T-helper 1 cell treated with Interleukin-12 subunit alpha and Interleukin-12 subunit beta and Interleukin-4 antibody, amounts not matched to agents 30 μg/mL and 1 μg/mL, for 36 hours (primary cell): Measurements from ENCODE around the gene UBQLN3.

Experiments
- H3K27ac Mint-ChIP-seq: one replicate; pipeline ENCODE4 v1.8.0; 2021; ENCODE audit warnings: mild to moderate bottlenecking, mixed read lengths
- H3K27me3 Mint-ChIP-seq: one replicate; pipeline ENCODE4 v1.8.0; 2021; ENCODE audit warnings: low read depth, mixed read lengths
- H3K36me3 Mint-ChIP-seq: one replicate; pipeline ENCODE4 v1.8.0; 2021; ENCODE audit warnings: low read depth, mixed read lengths
- H3K4me1 Mint-ChIP-seq: one replicate; pipeline ENCODE4 v1.8.0; 2021; ENCODE audit warnings: low read depth, mixed read lengths
- H3K4me3 Mint-ChIP-seq: one replicate; pipeline ENCODE4 v1.8.0; 2021; ENCODE audit warnings: mild to moderate bottlenecking, moderate library complexity, mixed read lengths
- H3K9me3 Mint-ChIP-seq: one replicate; pipeline ENCODE4 v1.8.0; 2021; ENCODE audit warnings: mixed read lengths

The UBQLN3 gene

DNA sequence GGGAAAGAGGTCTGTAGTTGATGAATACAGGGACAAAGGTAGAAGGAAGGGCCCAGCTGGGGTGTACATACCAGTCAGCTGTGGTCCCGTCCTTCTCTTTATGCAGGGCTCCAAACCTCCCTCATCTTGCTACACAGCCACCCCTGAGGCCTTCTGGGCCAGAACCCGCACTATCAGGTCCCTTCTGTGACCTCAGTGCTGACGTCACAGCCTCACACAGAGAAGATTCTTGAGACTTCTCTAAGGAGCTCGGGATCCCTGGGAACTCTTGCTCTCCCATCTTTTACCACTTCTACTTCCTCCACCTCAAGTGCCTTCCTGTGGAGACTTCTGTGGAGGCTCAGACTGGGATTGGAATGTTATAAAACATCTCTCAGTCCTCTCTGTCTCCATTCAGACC is at the start of gene UBQLN3:
Gene UBQLN3, minus strand, starts transcription at position 155 of the 400 bp plus-strand sequence. CDS start 399 bp downstream, outside the sequence.
- no peaks in the 10 kb centered on the region for H3K9me3 Mint-ChIP-seq
- H3K27me3 Mint-ChIP-seq: peaks cover 7% of the 10 kb centered on the region
- no peaks in the 10 kb centered on the region for H3K36me3 Mint-ChIP-seq
- H3K4me3 Mint-ChIP-seq: no peak within 1 kb of the TSS
- no peak within 1 kb of the TSS for H3K27ac Mint-ChIP-seq
- no peaks in the 10 kb centered on the region for H3K4me1 Mint-ChIP-seq

- no peaks in the 10 kb centered on the region for H3K4me1 Mint-ChIP-seq
- no peak overlapping the region for H3K27ac Mint-ChIP-seq
- H3K9me3 Mint-ChIP-seq: no peaks in the 10 kb centered on the region
- no peak overlapping the region for H3K4me3 Mint-ChIP-seq
- H3K36me3 Mint-ChIP-seq: no peaks in the 10 kb centered on the region
- peaks cover 12% of the 10 kb centered on the region for H3K27me3 Mint-ChIP-seq
Measured at GRCh38 chr11:5557751-5558150, 48.0 kb upstream of the UBQLN3 start.

DNA sequence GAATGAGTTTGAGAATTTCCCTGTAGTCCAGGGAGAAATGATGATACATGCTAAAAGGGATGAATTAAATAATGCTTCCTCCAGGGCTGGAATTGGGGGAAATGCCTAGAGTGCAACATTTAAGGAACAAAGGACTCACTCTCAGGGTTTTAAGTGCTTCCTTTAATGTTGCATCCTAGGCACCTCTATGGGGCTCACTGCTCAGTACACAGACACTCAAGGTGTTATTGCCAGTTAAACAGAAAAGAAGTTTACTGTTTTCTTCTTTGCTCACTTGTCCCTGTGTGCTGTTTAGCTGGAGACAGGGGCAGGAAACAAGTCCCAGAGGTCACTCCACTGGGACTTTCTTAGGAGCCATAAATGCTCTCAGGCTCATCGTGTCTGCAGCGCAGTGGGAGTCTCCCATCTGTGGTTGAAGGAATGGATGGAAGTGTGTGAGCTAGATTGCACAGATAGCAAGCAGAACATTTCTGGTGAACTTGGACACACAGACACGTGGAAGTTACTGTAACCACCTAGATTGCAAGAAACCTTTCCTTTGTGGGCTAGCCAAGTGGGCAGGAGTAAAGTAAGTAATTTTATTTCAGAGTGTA is 46.9 kb upstream of the UBQLN3 start:
- Mint-ChIP-seq H3K9me3 (no peaks in the 10 kb centered on the region), H3K4me1 (no peaks in the 10 kb centered on the region), H3K27me3 (peaks cover 15% of the 10 kb centered on the region), H3K4me3 (no peak overlapping the region), H3K36me3 (no peaks in the 10 kb centered on the region), H3K27ac (no peak overlapping the region)

DNA sequence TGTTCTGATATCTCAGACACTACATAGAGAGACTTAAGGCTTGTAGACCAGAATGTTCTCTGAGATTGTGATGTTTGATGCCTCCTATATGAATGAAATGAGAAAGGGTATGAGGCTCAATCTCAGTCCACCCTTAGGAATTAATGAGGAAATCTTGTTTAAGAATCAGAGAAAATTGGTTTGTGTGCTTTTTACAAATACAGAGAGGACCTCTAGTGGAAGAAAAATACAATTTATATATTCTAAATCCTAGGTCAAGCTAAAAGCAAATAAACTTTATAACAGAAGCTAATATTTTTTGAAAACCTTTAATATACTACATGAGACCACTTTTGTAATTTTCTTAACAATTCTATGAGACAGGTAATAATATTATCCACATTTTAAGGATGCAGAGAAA is 43.6 kb upstream of the UBQLN3 start:
- H3K27me3 Mint-ChIP-seq: peaks cover 18% of the 10 kb centered on the region
- no peaks in the 10 kb centered on the region for H3K4me1 Mint-ChIP-seq
- no peak overlapping the region for H3K4me3 Mint-ChIP-seq
- no peak overlapping the region for H3K27ac Mint-ChIP-seq
- no peaks in the 10 kb centered on the region for H3K36me3 Mint-ChIP-seq
- no peaks in the 10 kb centered on the region for H3K9me3 Mint-ChIP-seq

DNA sequence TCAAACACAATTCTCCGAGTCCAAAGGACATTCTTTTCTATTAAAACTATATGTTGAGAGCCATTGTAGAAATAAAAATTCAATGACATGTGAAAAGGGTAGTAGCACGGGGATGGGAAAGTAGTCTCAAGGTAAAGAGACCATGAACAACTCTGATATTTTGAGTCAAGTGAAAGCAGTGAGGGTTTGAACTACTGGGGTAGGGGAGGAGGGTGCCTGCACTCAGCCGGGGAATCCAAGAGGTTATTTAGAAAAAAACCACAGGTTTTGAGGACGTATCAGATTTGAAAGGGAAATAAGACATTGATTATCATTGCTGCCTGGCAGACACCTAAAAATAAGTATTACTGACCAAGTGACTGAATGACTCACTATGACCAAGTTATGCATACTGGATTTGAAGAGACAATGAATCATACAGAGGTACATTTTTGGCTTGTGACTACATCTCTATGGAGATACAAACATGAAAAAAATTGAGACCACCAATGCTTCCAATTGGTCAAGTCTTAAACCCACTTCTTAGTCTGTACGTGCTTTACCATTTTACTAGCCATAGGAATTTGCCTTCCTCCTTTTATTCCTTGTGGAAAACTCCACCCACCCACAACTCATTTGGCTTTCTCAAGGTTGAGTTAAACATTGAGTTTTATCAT is 40.8 kb upstream of the UBQLN3 start:
- Mint-ChIP-seq H3K4me1 (no peaks in the 10 kb centered on the region), H3K27me3 (peaks cover 13% of the 10 kb centered on the region), H3K27ac (no peak overlapping the region), H3K9me3 (no peaks in the 10 kb centered on the region), H3K4me3 (no peak overlapping the region), H3K36me3 (no peaks in the 10 kb centered on the region)

DNA sequence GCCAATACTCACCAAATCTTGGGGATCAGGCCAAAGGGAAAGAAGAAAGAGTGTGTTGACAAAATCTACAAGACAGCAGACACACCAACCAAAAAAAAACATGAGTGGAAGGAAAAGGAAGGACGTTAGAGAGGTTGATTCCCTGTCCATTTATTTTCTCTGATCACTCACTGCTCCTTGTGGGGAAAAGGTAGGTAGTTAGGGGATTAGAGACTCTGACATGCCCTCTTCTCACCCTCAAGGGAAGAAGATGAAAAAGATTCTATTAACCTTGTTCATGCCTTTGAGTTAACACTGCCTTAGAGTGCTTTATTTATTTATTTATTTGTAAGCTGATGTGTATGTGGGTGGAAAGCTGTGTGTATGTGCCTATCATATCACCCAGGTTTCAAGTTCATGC is 38.7 kb upstream of the UBQLN3 start, which contains the start of gene OR52H1:
Gene OR52H1, minus strand, starts transcription at position 101 of the 400 bp plus-strand sequence. CDS start 3,035 bp downstream, outside the sequence.
- H3K9me3 Mint-ChIP-seq: no peaks in the 10 kb centered on the region
- no peak within 1 kb of the TSS for H3K27ac Mint-ChIP-seq
- H3K27me3 Mint-ChIP-seq: peaks cover 5% of the 10 kb centered on the region
- H3K4me3 Mint-ChIP-seq: no peak within 1 kb of the TSS
- H3K4me1 Mint-ChIP-seq: no peaks in the 10 kb centered on the region
- H3K36me3 Mint-ChIP-seq: no peaks in the 10 kb centered on the region

GRCh38 chr11:5547982-5548381 is 38.2 kb upstream of the UBQLN3 start:
- H3K4me3 Mint-ChIP-seq: no peak overlapping the region
- H3K27ac Mint-ChIP-seq: no peak overlapping the region
- H3K9me3 Mint-ChIP-seq: no peaks in the 10 kb centered on the region
- no peaks in the 10 kb centered on the region for H3K4me1 Mint-ChIP-seq
- no peaks in the 10 kb centered on the region for H3K36me3 Mint-ChIP-seq
- peaks cover 5% of the 10 kb centered on the region for H3K27me3 Mint-ChIP-seq

- H3K4me1 Mint-ChIP-seq: no peaks in the 10 kb centered on the region
- H3K27me3 Mint-ChIP-seq: peaks cover under 1% of the 10 kb centered on the region
- no peak overlapping the region for H3K27ac Mint-ChIP-seq
- no peak overlapping the region for H3K4me3 Mint-ChIP-seq
- H3K36me3 Mint-ChIP-seq: no peaks in the 10 kb centered on the region
- no peaks in the 10 kb centered on the region for H3K9me3 Mint-ChIP-seq
Measured at GRCh38 chr11:5546457-5546856, 36.7 kb upstream of the UBQLN3 start.

GRCh38 chr11:5541427-5541826 is 31.7 kb upstream of the UBQLN3 start:
- Mint-ChIP-seq H3K4me3 (no peak overlapping the region), H3K36me3 (no peaks in the 10 kb centered on the region), H3K4me1 (no peaks in the 10 kb centered on the region), H3K9me3 (no peaks in the 10 kb centered on the region), H3K27me3 (peaks cover 4% of the 10 kb centered on the region), H3K27ac (no peak overlapping the region)

- Mint-ChIP-seq H3K36me3 (no peaks in the 10 kb centered on the region), H3K27ac (no peak overlapping the region), H3K9me3 (no peaks in the 10 kb centered on the region)
Measured at GRCh38 chr11:5536482-5536881, 26.7 kb upstream of the UBQLN3 start.

DNA sequence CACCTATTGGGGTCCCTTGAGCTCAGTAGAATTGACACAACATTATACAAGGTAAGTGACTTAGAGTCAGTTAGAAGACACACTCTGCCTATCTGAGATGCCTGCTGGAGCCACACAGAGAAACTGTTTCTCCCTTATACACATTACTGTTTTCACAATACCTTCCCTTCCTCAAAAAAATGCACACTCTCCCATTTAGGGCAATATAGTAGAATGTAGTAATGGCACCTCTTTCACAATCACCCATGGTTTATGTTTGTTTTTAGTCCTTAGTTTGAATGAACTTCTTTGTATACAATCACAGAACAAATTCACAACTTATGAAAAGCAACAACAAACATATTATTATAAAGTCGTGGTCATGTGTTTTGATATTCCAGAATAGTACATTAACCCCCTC is 24.3 kb upstream of the UBQLN3 start:
- H3K4me1 Mint-ChIP-seq: no peaks in the 10 kb centered on the region
- no peaks in the 10 kb centered on the region for H3K9me3 Mint-ChIP-seq
- no peak overlapping the region for H3K4me3 Mint-ChIP-seq
- no peaks in the 10 kb centered on the region for H3K36me3 Mint-ChIP-seq
- H3K27me3 Mint-ChIP-seq: no peaks in the 10 kb centered on the region
- H3K27ac Mint-ChIP-seq: no peak overlapping the region

More at GRCh38 chr11:5536482-5536881, 26.7 kb upstream of the UBQLN3 start:
- H3K4me1 Mint-ChIP-seq: no peaks in the 10 kb centered on the region
- peaks cover 4% of the 10 kb centered on the region for H3K27me3 Mint-ChIP-seq
- H3K4me3 Mint-ChIP-seq: no peak overlapping the region

GRCh38 chr11:5531053-5531831 is 21.5 kb upstream of the UBQLN3 start:
- no peak overlapping the region for H3K4me3 Mint-ChIP-seq

DNA sequence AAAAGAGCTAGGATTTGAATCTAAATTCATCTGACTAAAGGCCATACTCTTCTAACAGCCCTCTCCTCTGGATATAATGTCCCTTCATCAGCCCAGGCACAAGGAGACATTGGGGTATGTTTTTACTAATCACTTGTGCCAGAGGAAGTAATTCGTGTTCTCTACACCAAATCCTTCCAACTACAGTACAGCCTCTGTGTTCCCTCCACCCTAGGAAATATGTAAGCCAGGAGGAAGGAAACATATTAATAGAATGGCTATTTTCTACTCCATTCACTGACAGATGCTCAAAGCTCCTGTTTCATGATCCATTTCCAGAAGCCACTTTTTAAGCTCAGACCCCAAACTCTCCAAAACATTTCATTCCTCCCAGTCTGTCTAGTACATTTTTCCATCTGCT is 18.7 kb upstream of the UBQLN3 start:
- Mint-ChIP-seq H3K27ac (no peak overlapping the region), H3K36me3 (no peaks in the 10 kb centered on the region), H3K4me1 (no peaks in the 10 kb centered on the region), H3K27me3 (no peaks in the 10 kb centered on the region), H3K9me3 (no peaks in the 10 kb centered on the region), H3K4me3 (no peak overlapping the region)

More at GRCh38 chr11:5531053-5531831, 21.5 kb upstream of the UBQLN3 start:
- Mint-ChIP-seq H3K36me3 (no peaks in the 10 kb centered on the region), H3K27me3 (no peaks in the 10 kb centered on the region), H3K9me3 (no peaks in the 10 kb centered on the region), H3K27ac (no peak overlapping the region), H3K4me1 (no peaks in the 10 kb centered on the region)

GRCh38 chr11:5527716-5528115 is 18.0 kb upstream of the UBQLN3 start:
- H3K4me1 Mint-ChIP-seq: no peaks in the 10 kb centered on the region

GRCh38 chr11:5524756-5525155 is 15.0 kb upstream of the UBQLN3 start:
- Mint-ChIP-seq H3K27me3 (no peaks in the 10 kb centered on the region), H3K27ac (no peak overlapping the region), H3K9me3 (no peaks in the 10 kb centered on the region), H3K4me3 (no peak overlapping the region), H3K4me1 (no peaks in the 10 kb centered on the region), H3K36me3 (no peaks in the 10 kb centered on the region)

More at GRCh38 chr11:5527716-5528115, 18.0 kb upstream of the UBQLN3 start:
- H3K9me3 Mint-ChIP-seq: no peaks in the 10 kb centered on the region
- H3K36me3 Mint-ChIP-seq: no peaks in the 10 kb centered on the region
- H3K4me3 Mint-ChIP-seq: no peak overlapping the region
- H3K27me3 Mint-ChIP-seq: no peaks in the 10 kb centered on the region
- no peak overlapping the region for H3K27ac Mint-ChIP-seq
